Activated CD4-positive, alpha-beta T cell treated with anti-CD3 and anti-CD28 coated beads, Interleukin-2, amount 50 U/mL, for 1 hour (primary cell): ENCODE measurements around the gene ABCD3.
"Not testable (repeated sequence)": the region's sequence is repeated elsewhere in the genome, so short reads cannot be mapped to it uniquely, and the experiment has no call there.

ENCODE experiments used
- DNase-seq: peaks from one replicate; pipeline ENCODE4 v3.0.0-alpha.2; 2020

Gene ABCD3

DNA sequence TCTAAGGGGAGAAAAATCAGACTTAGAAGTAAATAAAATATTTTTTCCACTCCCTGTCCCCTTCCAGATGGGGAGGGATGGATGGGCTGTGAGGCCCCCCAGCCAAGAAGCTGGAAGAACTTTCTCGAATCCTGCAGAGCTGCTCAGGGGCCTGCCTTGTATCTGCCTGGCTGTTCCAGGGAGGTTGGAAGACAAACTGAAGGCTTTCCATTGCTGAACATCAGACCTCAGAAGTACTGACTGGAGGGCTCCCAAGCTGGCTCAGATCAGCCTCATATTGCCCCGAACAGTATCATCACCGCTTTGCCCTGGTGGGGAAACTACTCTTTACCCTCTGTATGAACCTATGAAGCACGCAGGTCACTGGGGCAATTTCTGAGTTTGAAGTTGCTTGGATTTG is 135.7 kb downstream of the ABCD3 start:
- no peak for DNase-seq

DNA sequence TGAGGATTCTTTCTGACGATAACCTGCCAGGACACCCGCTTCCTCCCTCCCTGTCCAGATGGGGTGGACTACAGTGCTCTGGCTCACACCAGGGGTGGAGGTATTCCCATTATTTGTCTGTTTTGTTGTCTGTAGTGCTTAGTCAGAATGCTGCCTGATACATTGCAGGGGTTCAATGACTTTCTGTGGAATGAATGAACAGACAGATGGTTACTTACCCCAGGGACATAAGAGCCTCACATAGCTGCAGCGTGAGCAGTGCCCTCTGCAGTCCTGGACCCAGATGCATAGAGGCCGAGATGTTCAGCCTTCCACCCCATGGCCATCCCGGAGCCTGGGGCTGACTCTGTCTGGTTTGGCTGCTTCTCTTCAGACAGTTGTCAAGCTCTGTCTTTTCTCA is 136.4 kb downstream of the ABCD3 start:
- DNase-seq, result no peak

DNA sequence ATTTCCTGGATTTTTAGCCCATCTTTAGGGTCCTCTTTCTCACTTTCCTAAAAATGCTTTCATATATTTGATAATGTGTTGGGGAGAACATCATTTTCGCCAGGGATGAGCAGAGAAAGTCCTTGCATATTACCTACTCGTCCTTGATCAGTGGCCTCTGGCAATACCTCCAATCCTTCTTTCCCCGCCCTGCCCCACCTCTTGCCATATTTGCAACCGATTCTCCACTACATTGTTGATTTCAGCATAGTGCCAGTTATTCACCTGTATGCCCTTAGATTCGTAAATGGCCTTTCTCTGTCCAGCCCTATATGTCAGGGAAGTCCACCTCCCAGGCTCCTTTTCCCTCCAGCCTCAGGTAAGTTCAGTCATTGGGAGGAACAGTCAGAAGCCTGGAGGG is 136.9 kb downstream of the ABCD3 start:
- DNase-seq, result no peak

DNA sequence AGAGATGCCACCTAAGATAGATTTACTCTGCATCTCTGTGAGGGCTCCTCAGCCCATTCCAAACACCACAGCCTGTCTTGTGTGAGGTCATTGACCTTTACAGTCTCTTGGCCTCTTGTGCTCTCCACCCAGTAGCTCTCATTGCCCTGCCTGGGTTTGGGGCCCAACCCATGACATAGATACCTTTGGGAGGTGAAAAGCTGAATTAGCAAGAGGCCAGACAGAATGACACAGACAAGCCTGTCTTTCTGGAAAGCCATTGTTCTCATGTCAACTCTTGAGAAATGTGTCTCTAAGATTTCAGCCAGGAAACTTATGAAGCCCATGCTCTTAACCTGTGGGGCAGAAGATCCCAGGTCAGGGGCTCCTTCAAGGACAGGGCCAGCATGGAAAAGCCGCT is 141.7 kb downstream of the ABCD3 start:
- DNase-seq, result no peak

DNA sequence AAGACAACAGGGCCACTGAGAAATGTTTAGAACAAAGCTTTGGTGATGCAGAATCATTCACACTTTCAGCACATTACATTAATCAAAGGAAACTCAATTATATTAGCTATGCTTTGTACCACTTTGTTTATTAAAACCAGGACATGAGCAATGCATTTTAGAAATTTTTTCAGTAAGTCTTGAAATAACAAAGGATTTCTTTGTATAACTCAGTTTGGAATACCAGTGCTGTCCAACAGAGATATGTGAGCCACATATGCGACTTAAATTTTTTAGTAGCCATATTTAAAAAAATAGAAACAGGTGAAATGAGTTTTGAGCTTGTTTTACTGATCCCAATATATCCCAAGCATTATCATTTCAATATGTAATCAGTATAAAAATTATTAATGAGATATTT is 142.1 kb downstream of the ABCD3 start:
- no peak for DNase-seq

- no peak for DNase-seq
Observed at GRCh38 chr1:94562519-94563260, 144.5 kb downstream of the ABCD3 start.

GRCh38 chr1:94565901-94566300 is 147.7 kb downstream of the ABCD3 start:
- no peak for DNase-seq

DNA sequence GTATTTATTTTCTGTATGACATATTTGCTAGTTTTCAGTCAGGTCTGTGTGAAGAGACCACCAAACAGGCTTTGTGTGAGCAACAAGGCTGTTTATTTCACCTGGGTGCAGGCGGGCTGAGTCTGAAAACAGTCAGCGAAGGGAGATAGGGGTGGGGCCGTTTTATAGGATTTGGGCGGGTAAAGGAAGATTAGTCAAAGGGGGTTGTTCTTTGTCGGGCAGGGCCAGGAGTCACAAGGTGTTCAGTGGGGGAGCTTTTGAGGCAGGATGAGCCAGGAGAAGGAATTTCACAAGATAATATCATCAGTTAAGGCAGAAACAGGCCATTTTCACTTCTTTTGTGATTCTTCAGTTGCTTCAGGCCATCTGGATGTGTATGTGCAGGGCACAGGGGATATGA is 148.2 kb downstream of the ABCD3 start:
- not testable (repeated sequence) for DNase-seq

DNA sequence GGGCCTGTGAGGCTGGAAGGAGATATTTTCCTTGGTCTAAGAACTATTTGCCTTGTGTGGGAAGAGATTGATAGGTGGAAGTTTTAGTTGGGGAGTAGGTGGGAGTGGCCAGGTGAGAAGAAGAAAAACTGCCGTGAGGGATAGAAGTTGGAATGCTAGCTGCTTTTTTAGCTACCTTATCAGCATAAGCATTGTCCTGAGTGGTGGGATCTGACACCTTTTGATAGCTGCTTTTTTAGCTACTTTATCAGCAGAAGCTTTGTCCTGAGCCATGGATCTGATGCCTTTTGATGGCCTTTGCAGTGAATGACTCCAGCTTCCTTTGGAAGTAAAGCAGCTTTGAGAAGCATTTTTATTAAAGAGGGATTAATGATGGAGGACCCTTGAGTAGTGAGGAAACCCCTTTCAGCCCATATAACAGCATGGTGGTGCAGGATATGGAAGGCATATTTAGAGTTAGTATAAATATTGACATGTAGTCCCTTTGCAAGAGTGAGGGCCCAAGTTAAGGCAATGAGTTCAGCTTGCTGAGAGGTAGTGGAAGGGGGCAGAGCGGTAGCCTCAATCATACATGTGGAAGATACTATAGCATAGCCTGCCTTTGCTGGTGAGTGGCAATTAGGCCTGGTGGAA is 149.9 kb downstream of the ABCD3 start:
- DNase-seq, result not testable (repeated sequence)
